GM12878 (cell line): ENCODE data around the gene ARPC1B. TPM values are rescaled to one million over a fixed set of nuclear protein-coding genes. Genes with fewer than 3 reads are reported as not detected.

Experiments used
- ASH2L ChIP-seq: fragments of 300-600, 200-600 bp; sonication (generic); IDR thresholded peaks from 2 replicates; pipeline ENCODE4 v1.6.1; 2017; ENCODE audit warnings: low read depth, mild to moderate bottlenecking, borderline replicate concordance
- ATF2 ChIP-seq: IDR thresholded peaks from 2 replicates; pipeline ENCODE4 v1.6.1; 2012; ENCODE audit warnings: low read length, inconsistent platforms
- BMI1 ChIP-seq: fragments of 450-650 bp; IDR thresholded peaks from 2 replicates; pipeline ENCODE4 v1.6.1; 2016; ENCODE audit warnings: mild to moderate bottlenecking, moderate library complexity, borderline replicate concordance
- CEBPZ ChIP-seq: fragments of 150-350 bp; IDR thresholded peaks from 2 replicates; pipeline ENCODE4 v1.6.1; 2016; ENCODE audit warnings: low read depth, low read length
- ETV6 ChIP-seq, 2 experiments: fragments of 450-650 bp in 1 of 2; IDR thresholded peaks in 1 of 2; conservative IDR thresholded peaks in 1 of 2; 2 replicates each; pipeline ENCODE4 v1.6.1; 2014; ENCODE audit warnings: antibody characterized with exemption in 1 of 2, borderline replicate concordance in 1 of 2, low read depth in 1 of 2, mild to moderate bottlenecking in 1 of 2, moderate library complexity in 1 of 2
- HSF1 ChIP-seq: fragments of 150-350 bp; IDR thresholded peaks from 2 replicates; pipeline ENCODE4 v1.6.1; 2014; ENCODE audit warnings: mild to moderate bottlenecking, low read depth, low read length
- IRF4 ChIP-seq: IDR thresholded peaks from 2 replicates; pipeline ENCODE4 v1.6.1; 2011; ENCODE audit warnings: low read depth, low read length
- JUNB ChIP-seq: IDR thresholded peaks from 2 replicates; pipeline ENCODE4 v1.6.1; 2016; ENCODE audit warnings: antibody characterized with exemption, mild to moderate bottlenecking
- MTA2 ChIP-seq: fragments of 450-650 bp; IDR thresholded peaks from 2 replicates; pipeline ENCODE4 v1.6.1; 2016; ENCODE audit warnings: low read depth, mild to moderate bottlenecking, moderate library complexity
- NBN ChIP-seq: fragments of 450-650 bp; IDR thresholded peaks from 2 replicates; pipeline ENCODE4 v1.6.1; 2016
- POU2F2 ChIP-seq: IDR thresholded peaks from 3 replicates; pipeline ENCODE4 v1.6.1; 2011; ENCODE audit warnings: low read depth, mild to moderate bottlenecking, low read length, borderline replicate concordance
- REST ChIP-seq: IDR thresholded peaks from 2 replicates; pipeline ENCODE4 v1.6.1; 2012; ENCODE audit warnings: mild to moderate bottlenecking, low read depth, low read length
- SIX5 ChIP-seq: IDR thresholded peaks from 2 replicates; pipeline ENCODE4 v1.6.1; 2011; ENCODE audit warnings: mild to moderate bottlenecking, low read depth, low read length, moderate library complexity; ENCODE audit not compliant: severe bottlenecking
- SKIL ChIP-seq: fragments of 450-650 bp; IDR thresholded peaks from 2 replicates; pipeline ENCODE4 v1.6.1; 2017; ENCODE audit warnings: mild to moderate bottlenecking, low read depth, inconsistent platforms; ENCODE audit not compliant: poor library complexity, severe bottlenecking
- ZSCAN29 ChIP-seq: fragments of 450-650 bp; IDR thresholded peaks from 2 replicates; pipeline ENCODE4 v1.6.1; 2017; ENCODE audit warnings: mild to moderate bottlenecking, moderate library complexity
- ZZZ3 ChIP-seq: IDR thresholded peaks from 2 replicates; pipeline ENCODE4 v1.6.1; 2011; ENCODE audit warnings: low read depth; ENCODE audit not compliant: control insufficient read depth, insufficient read length
- polyA plus RNA-seq, 11 experiments: library from polyadenylated mRNA; depleted of rRNA in 4 of 11; unstranded in 6 of 11; stranded (reverse) in 5 of 11; fragments of >200 nt; fragmentation: Nextera tagmentation in 4 of 11; fragmentation: Illumina TruSeq in 1 of 11; extraction: Ambion mirVana in 4 of 11; extraction: Trizol in 1 of 11; gene quantifications; 1 replicate in 1 of 11; 2 replicates in 10 of 11; pipeline versions ENCODE4 v1.2.1 to v1.2.3, GENCODE V29; 2011 to 2016; ENCODE audit warnings: inconsistent platforms in 2 of 11, missing spikeins in 2 of 11, low read depth in 1 of 11
- total RNA-seq, 4 experiments: library from RNA; depleted of rRNA in 3 of 4; stranded (reverse); fragments of >200 nt in 3 of 4; fragmentation: Illumina TruSeq in 1 of 4; extraction: Trizol in 1 of 4; gene quantifications; 2 replicates each; pipeline versions ENCODE4 v1.2.1 to v1.2.3, GENCODE V29; 2013 to 2021

ARPC1B gene
- total and polyA plus RNA-seq, 10 of the 15 experiments (the other 5 are each of a cell fraction or from before 2014, with no cell fraction given), result 14.1 to 762 (median 387) TPM

GRCh38 chr7:99380032-99380822 lies 5.7 kb downstream of the ARPC1B start (continued):
- TF ChIP-seq SKIL (peak; percentile 87), HSF1 (no peak), SIX5 (no peak), BMI1 (no peak; the same call in 1 of the 2 replicates), ZSCAN29 (no peak), ETV6 (conservative IDR thresholded peaks at IDR 0.05 in 1 of 2, IDR thresholded peaks at IDR 0.05 in 1 of 2; ENCODE audit: borderline replicate concordance in 1 of 2, low read depth in 1 of 2) (no peak; a peak in 1 of 4 replicates), ZZZ3 (no peak), POU2F2 (peak; percentile 23; the same call in 1 of the 3 replicates), JUNB (no peak), REST (no peak), NBN (no peak; the same call in none of the 2 replicates), MTA2 (peak; percentile 76), IRF4 (peak; percentile 51; the same call in 1 of the 2 replicates), ASH2L (no peak), ATF2 (no peak), CEBPZ (no peak)
